GM18951 (cell line): Measurements from ENCODE around the gene RDH5.
A peak's percentile ranks its signal among the peaks of the same experiment; 100 is the strongest.

Experiments used
- POLR2A ChIP-seq: IDR thresholded peaks from 4 replicates; pipeline ENCODE4 v1.6.1; 2011; ENCODE audit warnings: mild to moderate bottlenecking; ENCODE audit not compliant: insufficient read length, insufficient read depth; ENCODE audit errors: extremely low read depth
- in situ Hi-C: fragments of 300-500 bp; cut with MboI; formaldehyde crosslinking; loops from one replicate; pipeline ENCODE4 v1.12.0; 2022; ENCODE audit warnings: low sequenced_read_pairs, mixed read lengths, inconsistent platforms; ENCODE audit not compliant: unreplicated experiment

RDH5 gene

GRCh38 chr12:55708695-55709233, 11.4 kb upstream of the RDH5 start:
- in situ Hi-C loops: no loop called here
- no peak for TF ChIP-seq POLR2A

GRCh38 chr12:55711786-55712553, 8.2 kb upstream of the RDH5 start:
- in situ Hi-C loops: no loop called here
- TF ChIP-seq POLR2A: no peak

GRCh38 chr12:55712700-55713415, 7.3 kb upstream of the RDH5 start:
- in situ Hi-C loops: no loop called here
- no peak for TF ChIP-seq POLR2A

GRCh38 chr12:55713721-55714120, 6.5 kb upstream of the RDH5 start:
- in situ Hi-C loops: no loop called here
- TF ChIP-seq POLR2A: no peak

GRCh38 chr12:55715169-55715764, 4.9 kb upstream of the RDH5 start:
- in situ Hi-C loops: no loop called here

GRCh38 chr12:55715833-55716581, 4.2 kb upstream of the RDH5 start, which contains the start of gene BLOC1S1:
Gene BLOC1S1 (plus strand): TSS chr12:55716046. CDS start chr12:55716052, 6 bp downstream.
- in situ Hi-C loops: no loop called here

More at GRCh38 chr12:55715169-55715764, 4.9 kb upstream of the RDH5 start:
- TF ChIP-seq POLR2A: no peak

GRCh38 chr12:55716582-55716957, 3.6 kb upstream of the RDH5 start:
- TF ChIP-seq POLR2A: no peak
- in situ Hi-C loops: no loop called here

More at GRCh38 chr12:55715833-55716581, 4.2 kb upstream of the RDH5 start, which contains the start of gene BLOC1S1:
- TF ChIP-seq POLR2A: peak; percentile 66

GRCh38 chr12:55717011-55718007, 2.9 kb upstream of the RDH5 start:
- no peak for TF ChIP-seq POLR2A

GRCh38 chr12:55718015-55718414, 2.2 kb upstream of the RDH5 start:
- in situ Hi-C loops: no loop called here
- no peak for TF ChIP-seq POLR2A

More at GRCh38 chr12:55717011-55718007, 2.9 kb upstream of the RDH5 start:
- in situ Hi-C loops: no loop called here

- TF ChIP-seq POLR2A: no peak
- in situ Hi-C loops: no loop called here
Observed at GRCh38 chr12:55718624-55719275, 1.4 kb upstream of the RDH5 start.

GRCh38 chr12:55719371-55719770, 822 bp upstream of the RDH5 start:
- in situ Hi-C loops: no loop called here
- no peak for TF ChIP-seq POLR2A

- in situ Hi-C loops: no loop called here
- no peak for TF ChIP-seq POLR2A
Observed at GRCh38 chr12:55720894-55721444, 776 bp downstream of the RDH5 start.
